ENCODE data around the gene METTL15. TPM values are rescaled to one million over a fixed set of nuclear protein-coding genes. Genes with fewer than 3 reads are reported as not detected.
"Not testable (repeated sequence)": the region's sequence is repeated elsewhere in the genome, so short reads cannot be mapped to it uniquely, and the experiment has no call there.

The METTL15 gene
- polyA plus RNA-seq (2013, experiment 1 of 2): 7.8 TPM
- 10.2 TPM for polyA plus RNA-seq (2013, experiment 2 of 2)

DNA sequence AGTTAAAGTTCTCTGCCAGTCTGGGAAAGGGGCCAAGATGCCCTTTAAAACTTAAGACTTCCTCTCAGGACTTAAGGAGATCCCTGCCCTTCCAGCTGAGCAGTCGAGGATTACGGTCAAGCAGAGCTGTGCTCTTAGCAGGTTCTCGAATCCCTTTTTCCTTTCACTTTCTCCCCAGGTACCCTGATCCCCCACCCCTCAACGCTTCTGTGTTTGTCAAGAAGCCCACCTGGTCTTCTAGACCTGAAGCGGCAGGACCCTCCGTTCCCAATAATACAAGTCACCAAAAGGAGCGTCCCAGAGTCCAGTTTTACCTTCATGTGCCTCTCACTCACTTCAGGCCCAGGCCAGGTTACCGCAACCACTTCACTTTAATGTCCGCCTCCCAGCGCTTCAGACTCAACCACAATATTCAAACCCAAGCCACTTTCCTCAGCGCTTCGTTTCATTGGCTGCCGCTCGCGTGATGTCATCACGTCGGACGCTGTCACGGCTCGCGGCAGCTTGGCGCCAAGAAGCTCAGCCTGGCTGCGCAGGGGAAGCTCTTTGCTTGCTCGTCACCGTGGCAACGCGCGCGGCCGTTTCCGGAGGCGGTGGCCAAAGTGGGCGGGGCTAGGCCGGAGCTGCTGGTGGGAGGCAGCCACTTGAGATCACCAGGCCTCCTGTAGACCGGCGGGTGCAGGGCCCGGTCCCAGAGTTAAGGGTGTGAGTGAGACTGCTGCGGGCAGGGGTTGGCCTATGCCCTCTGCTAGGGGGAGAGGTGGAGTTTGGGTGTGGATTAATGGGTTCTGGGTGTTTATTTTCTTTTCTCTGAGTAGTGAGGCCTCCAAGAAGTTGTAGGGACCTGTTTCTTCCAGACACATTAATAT lies at the start of gene METTL15, which contains the start of gene KIF18A:
Gene METTL15, plus strand, starts transcription at position 639 of the 869 bp plus-strand sequence. CDS start 4,947 bp downstream, outside the sequence.
Gene KIF18A, minus strand, starts transcription at position 407 of the 869 bp plus-strand sequence. CDS start 10,209 bp downstream, outside the sequence.
- Histone ChIP-seq H3K4me1 (ENCODE audit: insufficient read depth, low read length) (peaks cover 28% of the 10 kb centered on the region), H3K9me3 (ENCODE audit: insufficient read depth, low read depth, low read length) (no peaks in the 10 kb centered on the region), H3K9ac (ENCODE audit: low read depth, low read length) (peak within 1 kb of the TSS; percentile 84), H3K4me3 (ENCODE audit: low read length) (peak within 1 kb of the TSS; percentile 91), H3K27ac (ENCODE audit: low read depth, low read length) (peak within 1 kb of the TSS; percentile 88), H3K27me3 (ENCODE audit: insufficient read depth, low read length) (no peaks in the 10 kb centered on the region), H3K36me3 (ENCODE audit: insufficient read depth, low read length) (no peaks in the 10 kb centered on the region)
- WGBS: under 1% methylated on average over 38 of the region's 38 CpGs

- no peak overlapping the region for H3K9ac ChIP-seq (ENCODE audit: low read depth, low read length)
- H3K27ac ChIP-seq (ENCODE audit: low read depth, low read length): no peak overlapping the region
- H3K36me3 ChIP-seq (ENCODE audit: insufficient read depth, low read length): peaks cover 46% of the 10 kb centered on the region
- no CpG with 5 or more reads among the region's 1 CpG for WGBS
- H3K9me3 ChIP-seq (ENCODE audit: insufficient read depth, low read depth, low read length): no peaks in the 10 kb centered on the region
- H3K27me3 ChIP-seq (ENCODE audit: insufficient read depth, low read length): no peaks in the 10 kb centered on the region
- no peaks in the 10 kb centered on the region for H3K4me1 ChIP-seq (ENCODE audit: insufficient read depth, low read length)
- H3K4me3 ChIP-seq (ENCODE audit: low read length): no peak overlapping the region
Observed at GRCh38 chr11:28071305-28071704, 36.9 kb upstream of the METTL15 start.

- H3K36me3 ChIP-seq (ENCODE audit: insufficient read depth, low read length): peaks cover 56% of the 10 kb centered on the region
- 86% methylated on average over 2 of the region's 2 CpGs for WGBS
Observed at GRCh38 chr11:28072321-28072720, 35.9 kb upstream of the METTL15 start.

GRCh38 chr11:28077521-28077920 lies 30.7 kb upstream of the METTL15 start:
- WGBS: 98% methylated on average over 2 of the region's 3 CpGs
- Histone ChIP-seq H3K27me3 (ENCODE audit: insufficient read depth, low read length) (no peaks in the 10 kb centered on the region), H3K9me3 (ENCODE audit: insufficient read depth, low read depth, low read length) (no peaks in the 10 kb centered on the region), H3K9ac (ENCODE audit: low read depth, low read length) (no peak overlapping the region), H3K4me3 (ENCODE audit: low read length) (no peak overlapping the region), H3K27ac (ENCODE audit: low read depth, low read length) (no peak overlapping the region), H3K36me3 (ENCODE audit: insufficient read depth, low read length) (peaks cover 82% of the 10 kb centered on the region), H3K4me1 (ENCODE audit: insufficient read depth, low read length) (no peaks in the 10 kb centered on the region)

More at GRCh38 chr11:28072321-28072720, 35.9 kb upstream of the METTL15 start:
- H3K9me3 ChIP-seq (ENCODE audit: insufficient read depth, low read depth, low read length): no peaks in the 10 kb centered on the region
- H3K27me3 ChIP-seq (ENCODE audit: insufficient read depth, low read length): no peaks in the 10 kb centered on the region
- H3K27ac ChIP-seq (ENCODE audit: low read depth, low read length): no peak overlapping the region
- H3K4me1 ChIP-seq (ENCODE audit: insufficient read depth, low read length): no peaks in the 10 kb centered on the region
- H3K4me3 ChIP-seq (ENCODE audit: low read length): no peak overlapping the region
- H3K9ac ChIP-seq (ENCODE audit: low read depth, low read length): no peak overlapping the region

GRCh38 chr11:28083118-28083517 lies 25.1 kb upstream of the METTL15 start:
- H3K36me3 ChIP-seq (ENCODE audit: insufficient read depth, low read length): peaks cover 84% of the 10 kb centered on the region

GRCh38 chr11:28086569-28086968 lies 21.6 kb upstream of the METTL15 start:
- 100% methylated on average over 1 of the region's 1 CpG for WGBS
- Histone ChIP-seq H3K27me3 (ENCODE audit: insufficient read depth, low read length) (no peaks in the 10 kb centered on the region), H3K27ac (ENCODE audit: low read depth, low read length) (no peak overlapping the region), H3K9me3 (ENCODE audit: insufficient read depth, low read depth, low read length) (no peaks in the 10 kb centered on the region), H3K36me3 (ENCODE audit: insufficient read depth, low read length) (peaks cover 87% of the 10 kb centered on the region), H3K4me3 (ENCODE audit: low read length) (no peak overlapping the region), H3K9ac (ENCODE audit: low read depth, low read length) (no peak overlapping the region), H3K4me1 (ENCODE audit: insufficient read depth, low read length) (no peaks in the 10 kb centered on the region)

More at GRCh38 chr11:28083118-28083517, 25.1 kb upstream of the METTL15 start:
- H3K4me3 ChIP-seq (ENCODE audit: low read length): no peak overlapping the region
- no peaks in the 10 kb centered on the region for H3K9me3 ChIP-seq (ENCODE audit: insufficient read depth, low read depth, low read length)
- H3K27ac ChIP-seq (ENCODE audit: low read depth, low read length): no peak overlapping the region
- no CpG with 5 or more reads among the region's 1 CpG for WGBS
- no peaks in the 10 kb centered on the region for H3K27me3 ChIP-seq (ENCODE audit: insufficient read depth, low read length)
- H3K4me1 ChIP-seq (ENCODE audit: insufficient read depth, low read length): no peaks in the 10 kb centered on the region
- no peak overlapping the region for H3K9ac ChIP-seq (ENCODE audit: low read depth, low read length)

DNA sequence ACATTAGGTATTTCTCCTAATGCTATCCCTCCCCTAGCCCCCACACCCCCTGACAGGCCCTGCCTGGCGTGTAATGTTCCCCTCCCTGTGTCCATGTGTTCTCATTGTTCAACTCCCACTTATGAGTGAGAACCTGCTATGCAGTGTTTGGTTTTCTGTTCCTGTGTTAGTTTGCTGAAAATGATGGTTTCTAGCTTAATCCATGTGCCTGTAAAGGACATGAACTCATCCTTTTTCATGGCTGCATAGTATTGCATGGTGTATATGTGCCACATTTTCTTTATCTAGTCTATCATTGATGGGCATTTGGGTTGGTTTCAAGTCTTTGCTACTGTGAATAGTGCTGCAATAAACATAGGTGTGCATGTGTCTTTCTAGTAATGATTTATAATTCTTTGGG lies 21.0 kb upstream of the METTL15 start:
- H3K9ac ChIP-seq (ENCODE audit: low read depth, low read length); H3K9me3 ChIP-seq (ENCODE audit: insufficient read depth, low read depth, low read length); H3K4me1 ChIP-seq (ENCODE audit: insufficient read depth, low read length); H3K27ac ChIP-seq (ENCODE audit: low read depth, low read length); H3K4me3 ChIP-seq (ENCODE audit: low read length); H3K27me3 ChIP-seq (ENCODE audit: insufficient read depth, low read length): not testable (repeated sequence)
- 100% methylated on average over 1 of the region's 1 CpG for WGBS
- peaks cover 81% of the 10 kb centered on the region for H3K36me3 ChIP-seq (ENCODE audit: insufficient read depth, low read length)

GRCh38 chr11:28087693-28088092 lies 20.5 kb upstream of the METTL15 start:
- H3K27ac ChIP-seq (ENCODE audit: low read depth, low read length); H3K9ac ChIP-seq (ENCODE audit: low read depth, low read length); H3K27me3 ChIP-seq (ENCODE audit: insufficient read depth, low read length); H3K4me3 ChIP-seq (ENCODE audit: low read length); H3K9me3 ChIP-seq (ENCODE audit: insufficient read depth, low read depth, low read length); H3K4me1 ChIP-seq (ENCODE audit: insufficient read depth, low read length): not testable (repeated sequence)
- WGBS: 97% methylated on average over 3 of the region's 3 CpGs
- peaks cover 76% of the 10 kb centered on the region for H3K36me3 ChIP-seq (ENCODE audit: insufficient read depth, low read length)

DNA sequence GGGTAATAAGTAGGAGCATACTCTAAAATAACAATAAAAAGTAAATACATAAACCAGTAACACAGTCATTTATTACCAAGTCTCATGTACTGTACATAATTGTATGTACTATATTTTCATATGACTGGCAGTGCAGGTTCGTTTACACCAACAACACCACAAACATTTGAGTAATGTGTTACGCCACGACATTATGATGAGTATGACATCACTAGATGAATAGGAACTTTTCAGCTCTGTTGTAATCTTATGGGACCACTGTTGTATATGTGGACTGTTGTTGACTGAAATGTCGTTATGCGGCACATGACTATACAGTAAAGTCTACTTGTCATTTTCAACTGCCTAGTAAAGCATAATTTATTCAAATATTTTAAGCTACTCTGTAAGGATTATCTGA lies 18.8 kb upstream of the METTL15 start:
- H3K9ac ChIP-seq (ENCODE audit: low read depth, low read length): no peak overlapping the region
- 98% methylated on average over 2 of the region's 5 CpGs for WGBS
- H3K36me3 ChIP-seq (ENCODE audit: insufficient read depth, low read length): peaks cover 67% of the 10 kb centered on the region
- no peaks in the 10 kb centered on the region for H3K27me3 ChIP-seq (ENCODE audit: insufficient read depth, low read length)
- H3K27ac ChIP-seq (ENCODE audit: low read depth, low read length): no peak overlapping the region
- H3K9me3 ChIP-seq (ENCODE audit: insufficient read depth, low read depth, low read length): no peaks in the 10 kb centered on the region
- no peak overlapping the region for H3K4me3 ChIP-seq (ENCODE audit: low read length)
- no peaks in the 10 kb centered on the region for H3K4me1 ChIP-seq (ENCODE audit: insufficient read depth, low read length)

DNA sequence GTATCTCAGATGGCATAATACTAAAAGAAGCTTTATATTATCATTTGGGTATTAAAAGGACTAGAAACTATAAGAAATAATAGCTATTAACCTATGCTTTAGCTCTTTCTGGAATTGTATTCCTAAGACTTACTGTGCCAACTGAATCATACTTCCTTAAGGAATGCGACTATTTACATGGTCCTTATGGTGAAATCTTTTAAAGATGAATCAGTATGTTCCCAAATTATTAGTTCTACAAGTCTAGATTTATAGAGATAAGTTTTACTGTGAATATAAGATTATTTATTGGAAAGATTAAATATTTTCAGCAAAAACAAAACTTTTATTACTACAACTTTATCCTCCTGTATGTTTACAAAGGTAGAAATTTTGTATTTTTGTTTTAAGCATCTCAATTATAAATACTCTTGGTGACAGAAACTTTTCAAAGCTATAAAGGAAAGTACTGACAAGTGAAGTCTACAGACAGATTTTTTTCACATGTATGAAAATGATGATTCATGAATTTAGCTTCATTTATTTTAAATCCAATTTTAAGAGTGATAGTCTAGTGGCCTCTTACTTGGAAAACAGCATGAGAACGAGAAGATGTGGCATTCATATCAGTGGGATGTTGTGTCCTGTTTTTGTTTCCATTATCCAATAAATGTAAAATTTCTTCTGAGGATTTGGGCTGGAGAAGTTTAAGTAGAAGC lies 18.0 kb upstream of the METTL15 start:
- Histone ChIP-seq H3K36me3 (ENCODE audit: insufficient read depth, low read length) (peaks cover 64% of the 10 kb centered on the region), H3K4me1 (ENCODE audit: insufficient read depth, low read length) (no peaks in the 10 kb centered on the region), H3K27ac (ENCODE audit: low read depth, low read length) (no peak overlapping the region), H3K9me3 (ENCODE audit: insufficient read depth, low read depth, low read length) (no peaks in the 10 kb centered on the region), H3K9ac (ENCODE audit: low read depth, low read length) (no peak overlapping the region), H3K4me3 (ENCODE audit: low read length) (no peak overlapping the region), H3K27me3 (ENCODE audit: insufficient read depth, low read length) (no peaks in the 10 kb centered on the region)
- WGBS: 100% methylated on average over 1 of the region's 2 CpGs

DNA sequence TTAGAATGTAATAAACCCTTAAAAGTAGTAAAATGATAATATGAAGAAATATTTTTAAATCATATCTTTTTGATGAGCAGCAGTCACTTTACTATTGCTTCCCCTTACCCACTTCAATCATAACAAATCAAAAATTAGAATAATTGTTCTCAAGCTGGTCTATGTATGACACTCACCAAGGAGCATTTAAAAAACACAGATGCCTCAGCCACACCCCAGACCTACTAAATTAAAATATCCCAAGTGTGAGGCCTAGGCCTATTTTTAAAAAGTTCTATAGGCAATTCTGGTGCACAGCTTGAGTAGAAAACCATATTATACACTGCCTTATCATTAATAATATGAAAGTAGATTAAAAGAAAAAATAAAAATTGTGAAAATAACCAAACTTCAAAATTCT lies 15.4 kb upstream of the METTL15 start:
- Histone ChIP-seq H3K36me3 (ENCODE audit: insufficient read depth, low read length) (peaks cover 65% of the 10 kb centered on the region), H3K27me3 (ENCODE audit: insufficient read depth, low read length) (no peaks in the 10 kb centered on the region), H3K27ac (ENCODE audit: low read depth, low read length) (no peak overlapping the region), H3K9ac (ENCODE audit: low read depth, low read length) (no peak overlapping the region), H3K9me3 (ENCODE audit: insufficient read depth, low read depth, low read length) (no peaks in the 10 kb centered on the region), H3K4me1 (ENCODE audit: insufficient read depth, low read length) (no peaks in the 10 kb centered on the region), H3K4me3 (ENCODE audit: low read length) (no peak overlapping the region)

All from HUES64 (cell line).